ENCODE measurements around the gene LMO7.

LMO7 gene

GRCh38 chr13:75754936-75755335 lies 118.8 kb downstream of the LMO7 start:
- no peak overlapping the region for H3K27ac ChIP-seq
- TF ChIP-seq, protein P1, sequence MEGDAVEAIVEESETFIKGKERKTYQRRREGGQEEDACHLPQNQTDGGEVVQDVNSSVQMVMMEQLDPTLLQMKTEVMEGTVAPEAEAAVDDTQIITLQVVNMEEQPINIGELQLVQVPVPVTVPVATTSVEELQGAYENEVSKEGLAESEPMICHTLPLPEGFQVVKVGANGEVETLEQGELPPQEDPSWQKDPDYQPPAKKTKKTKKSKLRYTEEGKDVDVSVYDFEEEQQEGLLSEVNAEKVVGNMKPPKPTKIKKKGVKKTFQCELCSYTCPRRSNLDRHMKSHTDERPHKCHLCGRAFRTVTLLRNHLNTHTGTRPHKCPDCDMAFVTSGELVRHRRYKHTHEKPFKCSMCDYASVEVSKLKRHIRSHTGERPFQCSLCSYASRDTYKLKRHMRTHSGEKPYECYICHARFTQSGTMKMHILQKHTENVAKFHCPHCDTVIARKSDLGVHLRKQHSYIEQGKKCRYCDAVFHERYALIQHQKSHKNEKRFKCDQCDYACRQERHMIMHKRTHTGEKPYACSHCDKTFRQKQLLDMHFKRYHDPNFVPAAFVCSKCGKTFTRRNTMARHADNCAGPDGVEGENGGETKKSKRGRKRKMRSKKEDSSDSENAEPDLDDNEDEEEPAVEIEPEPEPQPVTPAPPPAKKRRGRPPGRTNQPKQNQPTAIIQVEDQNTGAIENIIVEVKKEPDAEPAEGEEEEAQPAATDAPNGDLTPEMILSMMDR (conservative IDR thresholded peaks at IDR 0.05), result no peak

GRCh38 chr13:75757336-75757735 lies 121.2 kb downstream of the LMO7 start:
- TF ChIP-seq, protein P1 (conservative IDR thresholded peaks at IDR 0.05), result no peak
- H3K27ac ChIP-seq, result no peak overlapping the region

- peak overlapping the region; percentile 80 for H3K27ac ChIP-seq
- TF ChIP-seq, protein P1 (conservative IDR thresholded peaks at IDR 0.05), result no peak
Observed at GRCh38 chr13:75759531-75759930, 123.4 kb downstream of the LMO7 start.

DNA sequence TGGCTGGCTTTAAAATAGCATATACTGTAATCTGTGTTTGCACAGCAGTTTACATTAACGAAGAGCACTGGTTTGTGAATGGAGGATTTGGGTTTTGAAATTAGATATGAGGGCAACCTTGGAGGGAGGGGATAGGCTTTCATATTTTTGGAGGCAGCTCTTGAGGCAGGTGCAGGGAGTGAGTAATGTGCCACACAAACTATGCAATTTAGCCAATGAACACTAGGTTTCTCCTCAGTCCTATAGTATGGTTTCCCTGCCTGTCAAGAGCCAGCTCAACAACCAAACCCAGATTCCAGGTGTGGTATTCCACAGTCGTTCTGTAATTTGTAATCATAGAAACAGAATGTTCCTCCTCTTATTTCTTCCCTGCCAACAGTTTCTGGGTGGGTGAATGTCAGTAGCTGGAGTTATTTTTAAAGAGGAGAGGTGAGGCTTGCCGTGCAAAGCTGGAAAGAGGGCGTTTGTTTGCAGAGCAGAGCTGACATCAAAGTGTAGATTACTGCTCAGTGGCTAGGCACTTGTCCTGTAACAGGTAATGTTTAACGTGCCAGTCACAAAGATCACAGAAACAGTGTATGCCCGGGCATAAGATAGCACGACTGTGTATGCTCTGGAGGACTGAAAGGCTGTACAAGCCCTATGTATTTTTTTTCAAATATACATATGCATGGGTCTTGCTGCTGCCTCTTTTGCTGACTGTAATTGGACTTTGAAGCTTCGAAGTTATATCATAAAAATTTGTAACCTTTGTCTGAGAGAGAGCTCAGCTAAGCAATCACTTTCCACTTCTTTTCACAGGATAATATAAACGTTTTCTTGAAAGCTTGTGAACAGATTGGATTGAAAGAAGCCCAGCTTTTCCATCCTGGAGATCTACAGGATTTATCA lies 124.2 kb downstream of the LMO7 start:
- TF ChIP-seq, protein P1 (conservative IDR thresholded peaks at IDR 0.05), result peak; percentile 25; the same call in 1 of the 2 replicates
- peak overlapping the region; percentile 80 for H3K27ac ChIP-seq

- H3K27ac ChIP-seq, result peak overlapping the region; percentile 80
- TF ChIP-seq, protein P1 (conservative IDR thresholded peaks at IDR 0.05), result no peak
Observed at GRCh38 chr13:75761369-75761768, 125.2 kb downstream of the LMO7 start.

DNA sequence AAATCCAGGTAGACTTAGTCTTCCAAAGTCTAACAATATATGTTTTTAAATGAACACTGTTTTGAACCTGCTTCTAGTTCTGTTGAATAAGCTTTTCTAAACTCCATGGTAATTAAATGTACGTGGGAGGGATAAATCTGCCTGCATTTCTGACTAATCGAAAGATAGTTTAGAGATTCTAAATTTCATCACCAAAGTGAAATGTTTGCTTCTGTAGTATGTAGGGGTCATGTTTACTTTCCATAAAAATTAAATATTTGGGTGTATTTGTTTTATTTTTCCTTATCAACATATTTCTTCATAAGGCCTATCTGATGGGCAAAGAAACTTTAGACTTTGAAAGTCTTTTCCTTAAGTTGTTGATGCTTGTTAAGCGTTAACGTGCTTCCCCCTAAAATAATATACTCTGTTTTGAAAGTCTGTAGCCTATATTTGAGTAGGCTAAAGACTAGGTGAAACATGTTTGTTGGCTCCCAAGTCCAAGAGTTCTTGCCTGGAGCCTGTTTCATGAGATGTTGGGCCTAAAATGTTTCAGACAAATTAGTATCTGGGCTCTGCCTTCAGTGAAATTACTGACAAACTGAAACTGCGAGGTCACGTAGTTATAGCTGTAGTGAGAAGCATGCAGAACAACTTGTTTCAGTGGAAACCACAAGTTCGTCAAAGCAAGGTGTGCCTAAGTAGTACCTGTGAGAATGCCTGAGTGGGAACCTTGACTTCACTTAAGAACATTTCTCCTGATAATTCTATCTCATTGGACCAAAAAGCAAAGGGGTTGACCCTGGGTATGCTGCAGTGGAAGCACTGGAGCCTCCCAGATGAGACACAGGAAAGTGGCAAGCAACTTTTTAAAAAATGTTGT lies 126.2 kb downstream of the LMO7 start:
- peak overlapping the region; percentile 80 for H3K27ac ChIP-seq
- TF ChIP-seq, protein P1 (conservative IDR thresholded peaks at IDR 0.05), result no peak

- TF ChIP-seq, protein P1 (conservative IDR thresholded peaks at IDR 0.05), result no peak
- H3K27ac ChIP-seq, result peak overlapping the region; percentile 80
Observed at GRCh38 chr13:75762955-75763354, 126.8 kb downstream of the LMO7 start.
